GM18951 (cell line): ENCODE measurements around the gene SNAPC1.
"Not testable (repeated sequence)": the region's sequence is repeated elsewhere in the genome, so short reads cannot be mapped to it uniquely, and the experiment has no call there.

Experiments
- POLR2A ChIP-seq: IDR thresholded peaks from 4 replicates; pipeline ENCODE4 v1.6.1; 2011; ENCODE audit warnings: mild to moderate bottlenecking; ENCODE audit not compliant: insufficient read length, insufficient read depth; ENCODE audit errors: extremely low read depth
- in situ Hi-C: fragments of 300-500 bp; cut with MboI; formaldehyde crosslinking; loops from one replicate; pipeline ENCODE4 v1.12.0; 2022; ENCODE audit warnings: low sequenced_read_pairs, mixed read lengths, inconsistent platforms; ENCODE audit not compliant: unreplicated experiment

The SNAPC1 gene

DNA sequence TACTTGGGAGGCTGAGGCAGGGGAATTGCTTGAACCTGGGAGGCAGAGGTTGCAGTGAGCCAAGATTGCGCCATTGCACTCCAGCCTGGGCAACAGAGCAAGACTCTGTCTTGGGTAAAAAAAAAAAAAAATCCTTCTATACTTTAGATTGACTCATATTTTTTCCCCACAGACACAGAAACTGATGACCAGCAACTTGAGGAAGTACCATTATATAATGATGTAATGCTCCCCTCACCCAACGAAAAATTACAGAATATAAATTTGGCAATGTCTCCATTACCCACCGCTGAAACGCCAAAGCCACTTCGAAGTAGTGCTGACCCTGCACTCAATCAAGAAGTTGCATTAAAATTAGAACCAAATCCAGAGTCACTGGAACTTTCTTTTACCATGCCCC, 24.3 kb upstream of the SNAPC1 start:
- in situ Hi-C loops: loop anchor here (10.0 kb wide), 1 partner anchor 273 kb away; no protein-coding TSS in a partner anchor

DNA sequence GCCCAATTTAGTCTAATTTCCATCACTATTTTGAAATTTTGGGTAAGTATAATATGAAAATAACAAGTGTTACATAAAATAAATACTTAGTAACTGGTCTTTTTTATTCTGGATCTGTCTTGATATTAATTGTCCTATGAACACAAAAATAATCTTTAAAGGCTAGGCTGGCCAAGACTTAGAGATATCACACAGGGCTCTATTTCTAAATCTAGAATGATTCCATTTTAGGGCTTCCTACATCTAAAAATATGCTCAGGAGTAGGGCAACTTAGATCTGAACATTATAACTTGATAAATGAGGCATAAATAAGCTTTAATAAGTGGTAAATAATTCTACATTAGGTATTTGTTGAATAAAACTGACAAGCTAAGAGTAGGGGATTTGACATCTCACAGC, 23.1 kb upstream of the SNAPC1 start:
- in situ Hi-C loops: loop anchor here (10.0 kb wide), 1 partner anchor 274 kb away; no protein-coding TSS in a partner anchor
- no peak for TF ChIP-seq POLR2A

More for the DNA sequence above, 24.3 kb upstream of the SNAPC1 start:
- TF ChIP-seq POLR2A: no peak

DNA sequence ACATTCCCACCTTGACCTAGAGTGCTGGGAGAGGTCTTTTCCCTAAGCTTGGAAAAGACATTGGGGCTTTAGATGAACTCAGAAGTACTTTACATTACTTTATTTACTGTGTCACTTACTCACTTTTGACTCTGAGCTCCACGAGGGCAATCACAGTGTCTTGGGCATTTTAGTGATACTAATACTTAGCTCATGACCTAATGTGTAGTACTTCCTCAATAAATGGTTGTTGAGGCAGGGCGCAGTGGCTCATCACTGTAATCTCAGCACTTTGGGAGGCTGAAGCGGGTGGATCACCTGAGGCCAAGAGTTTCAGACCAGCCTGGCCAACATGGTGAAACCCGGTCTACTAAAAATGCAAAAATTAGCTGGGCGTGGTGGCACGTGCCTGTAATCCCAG, 19.8 kb upstream of the SNAPC1 start:
- in situ Hi-C loops: no loop called here

DNA sequence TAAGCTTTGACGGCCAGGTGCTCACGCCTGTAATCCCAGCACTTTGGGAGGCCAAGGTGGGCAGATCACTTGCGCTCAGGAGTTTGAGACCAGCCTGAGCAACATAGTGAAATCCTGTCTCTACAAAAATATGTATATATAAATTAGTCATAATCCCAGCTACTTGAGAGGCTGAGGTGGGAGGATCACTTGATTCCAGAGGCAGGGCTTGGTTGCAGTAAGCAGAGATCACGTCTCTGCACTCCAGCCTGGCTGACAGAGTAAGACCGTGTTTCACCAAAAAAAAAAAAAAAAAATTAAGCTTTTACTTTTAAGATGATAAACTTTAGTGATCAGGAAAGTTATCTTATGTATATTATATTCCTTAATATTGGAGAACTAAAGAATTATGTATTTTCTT, 18.0 kb upstream of the SNAPC1 start:
- in situ Hi-C loops: no loop called here
- TF ChIP-seq POLR2A: no peak

More for the DNA sequence above, 19.8 kb upstream of the SNAPC1 start:
- TF ChIP-seq POLR2A: no peak

DNA sequence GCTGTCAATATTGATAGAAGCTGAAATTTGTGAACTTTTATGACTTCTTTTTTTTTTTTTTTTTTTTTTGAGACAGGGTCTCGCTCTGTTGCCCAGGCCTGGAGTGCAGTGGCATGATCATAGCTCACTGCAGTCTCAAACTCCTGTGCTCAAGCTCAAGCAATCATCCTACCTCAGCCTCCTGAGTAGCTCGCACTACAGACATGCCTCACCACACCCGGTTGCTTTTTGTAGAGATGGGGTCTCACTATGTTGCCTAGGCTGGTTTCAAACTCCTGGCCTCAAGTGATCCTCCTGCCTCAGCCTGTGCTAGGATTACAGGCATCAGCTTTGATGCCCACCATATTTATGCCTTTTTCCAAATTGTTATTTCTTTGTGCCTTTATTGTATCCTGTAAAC, 15.9 kb upstream of the SNAPC1 start:
- in situ Hi-C loops: not testable (repeated sequence)

DNA sequence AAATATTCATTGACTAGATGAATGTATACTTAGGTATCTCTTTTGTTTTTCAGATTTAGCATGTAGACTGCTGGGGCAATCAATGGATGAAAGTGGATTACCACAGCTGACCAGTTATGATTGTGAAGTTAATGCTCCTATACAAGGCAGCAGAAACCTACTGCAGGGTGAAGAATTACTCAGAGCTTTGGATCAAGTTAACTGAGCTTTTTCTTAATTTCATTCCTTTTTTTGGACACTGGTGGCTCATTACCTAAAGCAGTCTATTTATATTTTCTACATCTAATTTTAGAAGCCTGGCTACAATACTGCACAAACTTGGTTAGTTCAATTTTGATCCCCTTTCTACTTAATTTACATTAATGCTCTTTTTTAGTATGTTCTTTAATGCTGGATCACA, 15.3 kb upstream of the SNAPC1 start:
- in situ Hi-C loops: no loop called here

DNA sequence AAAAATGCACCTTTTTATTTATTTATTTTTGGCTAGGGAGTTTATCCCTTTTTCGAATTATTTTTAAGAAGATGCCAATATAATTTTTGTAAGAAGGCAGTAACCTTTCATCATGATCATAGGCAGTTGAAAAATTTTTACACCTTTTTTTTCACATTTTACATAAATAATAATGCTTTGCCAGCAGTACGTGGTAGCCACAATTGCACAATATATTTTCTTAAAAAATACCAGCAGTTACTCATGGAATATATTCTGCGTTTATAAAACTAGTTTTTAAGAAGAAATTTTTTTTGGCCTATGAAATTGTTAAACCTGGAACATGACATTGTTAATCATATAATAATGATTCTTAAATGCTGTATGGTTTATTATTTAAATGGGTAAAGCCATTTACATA, 14.9 kb upstream of the SNAPC1 start:
- in situ Hi-C loops: no loop called here
- no peak for TF ChIP-seq POLR2A

More for the DNA sequence above, 15.3 kb upstream of the SNAPC1 start:
- no peak for TF ChIP-seq POLR2A

DNA sequence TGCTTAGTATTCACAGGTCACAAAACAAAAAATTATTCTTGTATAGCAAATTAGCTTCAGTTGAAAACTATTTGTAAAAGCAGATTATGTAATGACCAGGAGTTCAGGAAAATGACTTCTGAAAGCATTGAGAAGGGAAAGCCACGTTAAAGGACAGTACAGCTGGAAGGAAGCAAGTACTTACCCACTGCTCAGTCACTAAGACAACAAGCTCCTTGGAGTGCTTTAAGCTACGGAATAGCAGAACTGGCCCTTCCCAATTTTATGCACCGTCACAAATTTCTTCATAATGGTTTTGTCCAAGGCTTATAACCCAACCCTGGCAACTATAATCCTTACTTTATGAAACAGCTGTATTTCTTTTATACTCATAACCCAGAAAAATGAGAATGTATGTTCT, 13.0 kb upstream of the SNAPC1 start:
- in situ Hi-C loops: no loop called here

DNA sequence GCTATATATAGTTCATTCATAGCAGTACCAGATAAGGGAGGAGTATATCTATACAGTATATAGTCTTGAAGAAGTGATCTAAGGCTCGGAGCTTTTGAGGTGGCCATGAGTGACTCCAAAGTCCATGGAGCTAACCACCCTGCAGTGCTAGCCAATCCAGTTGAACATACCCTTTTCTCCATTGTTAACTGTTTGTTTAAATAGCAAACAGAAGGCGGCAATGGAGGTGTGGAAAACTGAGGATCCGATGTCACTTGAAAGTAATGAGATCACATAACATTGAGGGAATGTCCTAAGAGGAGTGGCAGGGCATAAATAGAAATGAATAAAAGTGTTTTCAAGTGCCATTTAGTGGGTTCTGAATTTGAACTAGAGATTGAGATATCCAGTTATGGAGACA, 12.4 kb upstream of the SNAPC1 start:
- in situ Hi-C loops: no loop called here
- no peak for TF ChIP-seq POLR2A

More for the DNA sequence above, 13.0 kb upstream of the SNAPC1 start:
- no peak for TF ChIP-seq POLR2A

DNA sequence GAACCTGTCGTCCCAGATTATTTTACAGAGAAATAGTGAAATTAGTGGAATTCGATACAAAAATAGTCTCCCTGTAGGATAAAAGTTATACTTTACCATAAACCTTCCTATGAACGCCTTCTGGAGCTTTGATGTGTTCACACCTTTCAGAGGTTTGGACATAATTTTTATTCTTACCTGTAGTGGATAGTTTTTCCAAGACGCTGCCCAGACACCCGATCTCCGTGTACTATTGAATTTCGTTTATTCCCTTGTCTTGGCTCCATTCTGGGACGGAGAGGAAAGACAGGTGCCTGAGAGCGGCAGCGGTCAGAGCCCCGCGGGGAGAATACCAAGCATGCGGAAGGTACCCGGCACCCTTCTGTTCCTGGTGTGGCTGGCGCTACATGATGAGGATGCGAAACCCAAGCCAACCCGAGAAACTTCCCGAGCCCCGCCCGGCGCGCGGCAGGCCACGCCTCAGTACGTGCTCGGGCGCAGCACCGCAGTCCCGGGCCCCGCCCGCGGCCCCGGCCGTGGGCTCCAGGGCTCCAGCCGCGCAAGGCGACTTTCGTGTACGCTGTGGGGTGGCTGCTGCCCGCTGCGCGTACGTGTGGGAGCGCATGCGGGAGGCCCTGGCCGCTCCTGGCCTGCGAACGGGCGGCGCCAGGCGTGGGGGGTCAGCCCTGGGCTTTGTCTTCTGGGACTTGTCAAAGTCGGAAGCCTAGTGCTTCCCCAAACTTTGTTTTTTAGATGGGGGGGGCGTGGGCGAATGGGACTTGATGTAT, 11.3 kb upstream of the SNAPC1 start:
- peak; percentile 84 for TF ChIP-seq POLR2A
- in situ Hi-C loops: no loop called here

DNA sequence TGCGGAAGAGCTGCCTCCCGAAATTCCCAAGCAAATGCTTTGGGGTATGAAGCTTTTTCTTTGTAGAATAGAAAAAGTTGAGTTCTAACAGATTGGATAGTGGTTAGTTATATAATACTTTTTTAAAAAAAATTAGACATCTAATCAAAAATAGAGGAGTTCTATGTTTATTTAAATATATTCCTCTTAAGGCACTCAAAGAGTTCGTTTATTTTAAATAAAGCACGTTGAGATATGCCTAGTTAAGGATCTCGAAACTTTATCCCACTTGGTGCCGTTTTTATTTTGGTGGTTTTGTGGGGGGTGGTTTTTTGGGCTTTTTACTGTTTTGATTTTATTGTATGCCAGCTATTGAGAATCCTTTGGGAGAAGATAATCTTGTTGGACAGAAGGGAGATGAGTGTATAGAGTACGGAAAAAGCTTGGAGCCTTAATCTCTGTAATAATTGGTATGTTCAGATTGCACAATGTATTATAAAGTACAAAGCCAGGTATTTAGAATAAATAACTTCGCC, 10.7 kb upstream of the SNAPC1 start:
- no peak for TF ChIP-seq POLR2A
- in situ Hi-C loops: no loop called here

DNA sequence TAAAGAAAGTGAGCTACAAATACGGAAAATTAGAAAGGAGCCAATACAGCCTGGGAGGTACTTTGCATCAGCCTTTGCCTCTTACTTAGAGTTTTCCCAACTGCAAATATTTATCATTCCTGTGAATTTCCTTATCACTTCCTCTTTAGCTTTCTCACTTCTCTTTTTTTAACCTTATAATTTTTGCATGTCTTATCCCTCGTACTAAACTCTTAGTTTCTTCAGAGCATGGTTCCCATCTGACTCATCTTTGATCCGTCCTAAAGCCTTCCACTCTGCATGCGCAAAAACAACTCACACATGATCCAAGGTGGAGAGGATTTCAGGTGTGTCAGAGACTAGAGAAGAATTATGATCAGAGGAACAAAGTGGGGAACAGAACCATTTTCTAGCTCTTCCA, 9.6 kb upstream of the SNAPC1 start:
- in situ Hi-C loops: no loop called here
- no peak for TF ChIP-seq POLR2A

DNA sequence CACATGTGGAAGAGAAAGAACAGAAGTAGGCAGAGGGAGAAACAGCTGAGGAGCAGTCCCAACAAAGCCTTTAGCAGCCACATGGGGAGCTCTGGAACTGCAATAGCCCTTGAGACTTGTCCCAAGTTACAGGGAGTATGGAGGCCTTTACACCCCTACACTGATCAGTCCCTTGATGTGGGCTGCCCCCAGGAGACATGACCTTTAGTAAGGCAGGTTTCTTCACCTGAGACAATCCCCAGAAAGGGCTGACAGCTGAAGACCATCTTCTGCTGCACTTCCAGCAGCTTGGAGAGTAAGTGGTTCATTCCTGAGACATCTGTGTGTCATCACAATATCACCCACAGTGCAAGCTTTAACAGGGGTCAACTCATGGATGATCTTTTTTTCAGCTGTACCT, 8.6 kb upstream of the SNAPC1 start:
- in situ Hi-C loops: no loop called here
- TF ChIP-seq POLR2A: no peak

DNA sequence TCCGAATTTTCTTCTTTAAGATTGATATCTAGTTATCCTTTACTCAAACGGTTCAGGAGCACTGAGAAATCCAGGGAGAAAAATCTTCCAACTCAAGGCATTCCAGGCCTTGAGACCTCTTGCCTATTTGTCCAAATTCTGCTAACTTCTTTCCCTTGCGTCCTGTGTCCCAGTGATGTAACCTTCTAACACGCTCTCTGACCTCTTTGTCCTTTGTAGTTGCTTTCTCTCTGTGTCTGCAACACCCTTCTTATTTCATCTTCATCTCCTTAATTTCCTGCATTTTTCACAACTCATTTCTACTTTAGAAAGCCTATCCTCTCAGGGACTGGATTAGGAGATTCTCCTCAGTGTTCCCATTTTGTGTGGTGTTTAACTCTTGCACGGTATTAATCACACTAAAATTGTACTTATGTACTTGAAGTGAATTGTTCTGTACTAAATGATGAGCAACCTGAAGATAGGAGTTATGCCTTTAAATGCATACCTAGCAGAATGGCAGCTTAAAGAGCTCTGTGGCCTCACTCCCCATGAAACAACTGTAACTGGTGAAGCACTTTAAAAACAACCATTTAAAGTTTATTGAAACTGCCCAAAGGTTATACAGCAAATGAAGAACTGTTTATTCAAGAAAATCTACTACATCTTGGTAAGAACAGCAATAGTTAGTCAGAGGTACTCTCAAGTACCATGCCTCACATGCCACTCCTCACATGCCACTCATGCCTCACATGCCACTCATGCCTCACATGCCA, 7.4 kb upstream of the SNAPC1 start:
- in situ Hi-C loops: no loop called here
- no peak for TF ChIP-seq POLR2A

DNA sequence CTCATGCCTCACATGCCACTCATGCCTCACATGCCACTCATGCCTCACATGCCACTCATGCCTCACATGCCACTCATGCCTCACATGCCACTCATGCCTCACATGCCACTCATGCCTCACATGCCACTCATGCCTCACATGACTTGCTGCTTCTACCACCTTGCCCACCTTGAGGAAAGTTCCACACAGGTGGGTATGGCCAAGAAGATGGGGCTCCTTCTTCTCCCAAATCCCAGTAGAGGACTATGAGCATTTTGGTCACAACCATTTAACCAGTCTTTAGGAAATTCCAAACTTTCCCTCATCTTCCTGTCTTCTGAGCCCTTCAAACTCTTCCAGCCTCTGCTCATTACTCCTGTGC, 6.9 kb upstream of the SNAPC1 start:
- in situ Hi-C loops: not testable (repeated sequence)
